GM21619 (cell line): ENCODE measurements around the gene NR1I2.

Experiments
- ATAC-seq: cut with Tn5 transposase; IDR thresholded peaks from one replicate; pipeline ENCODE4 v1.9.1; 2021; ENCODE audit not compliant: unreplicated experiment

NR1I2 gene

DNA sequence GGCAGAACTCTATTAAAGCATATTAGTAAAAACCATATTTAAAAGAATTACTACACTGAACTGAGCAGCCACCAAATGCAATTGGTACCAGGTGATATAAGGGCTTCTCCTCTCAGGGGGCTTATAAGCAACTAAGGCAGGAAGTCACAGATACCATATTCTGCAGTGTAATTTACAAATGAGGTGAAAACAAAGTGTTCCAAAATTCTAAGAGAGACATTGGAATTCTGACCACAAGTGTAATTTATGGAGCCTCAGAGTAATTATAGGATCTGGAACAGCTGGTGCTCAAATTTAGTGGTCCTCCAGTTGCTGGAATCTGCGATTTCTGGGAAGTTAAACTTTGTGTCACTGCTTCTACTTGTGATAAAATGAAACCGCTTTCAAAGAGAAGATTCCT, 3.1 kb upstream of the NR1I2 start:
- ATAC-seq, result no peak

DNA sequence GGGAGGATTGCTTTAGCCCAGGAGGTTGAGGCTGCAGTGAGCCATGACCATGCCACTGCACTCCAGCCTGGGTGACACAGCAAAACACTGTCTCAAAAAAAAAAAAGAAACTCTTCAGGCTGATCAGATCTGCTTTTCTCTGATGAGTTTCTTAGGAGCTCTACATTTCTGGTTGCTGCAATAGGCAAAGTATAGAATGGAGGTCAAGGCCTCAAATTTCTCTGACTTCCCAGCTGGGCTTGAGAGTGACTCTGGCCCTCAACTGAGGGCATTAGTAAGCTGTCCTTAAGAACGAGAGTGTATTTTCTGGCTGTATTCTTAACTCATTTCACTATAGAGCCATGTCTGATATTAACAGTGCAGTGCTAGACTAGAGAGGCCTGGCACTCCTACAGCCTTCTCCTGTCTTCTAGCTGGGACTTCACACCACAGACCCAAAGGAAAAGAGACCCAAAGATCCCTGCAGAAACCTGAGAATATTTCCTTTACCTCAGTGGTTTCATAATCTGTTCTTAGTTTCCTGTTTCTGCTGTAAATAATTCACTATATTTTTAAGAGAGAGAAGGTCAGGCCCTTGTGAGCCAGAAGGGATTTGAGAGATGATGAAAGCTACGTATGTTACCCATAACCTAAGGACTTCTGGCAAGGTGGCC, 2.0 kb upstream of the NR1I2 start:
- peak; percentile 90 for ATAC-seq

GRCh38 chr3:119782460-119782859, 559 bp downstream of the NR1I2 start:
- ATAC-seq, result no peak

- no peak for ATAC-seq
These were observed 1.4 kb downstream of the NR1I2 start for GRCh38 chr3:119783255-119783654.

DNA sequence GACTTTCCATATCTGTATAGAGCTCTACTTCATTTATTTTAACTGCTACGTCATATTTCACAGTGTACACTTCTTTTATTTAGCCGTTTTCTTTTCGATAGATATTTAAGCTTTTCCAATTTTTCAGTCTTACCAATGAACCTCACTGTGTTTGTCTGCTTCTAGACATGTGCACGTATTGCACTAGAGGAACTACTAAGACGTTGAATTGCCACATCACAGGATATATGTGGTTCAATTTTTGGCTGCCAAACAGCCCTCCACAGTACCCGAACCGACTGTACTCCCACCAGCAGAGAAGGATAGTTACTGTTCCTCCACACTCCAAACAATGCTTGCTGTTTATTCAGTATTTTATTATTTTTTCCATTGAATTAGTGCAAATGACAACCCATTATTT, 2.0 kb downstream of the NR1I2 start:
- no peak for ATAC-seq

DNA sequence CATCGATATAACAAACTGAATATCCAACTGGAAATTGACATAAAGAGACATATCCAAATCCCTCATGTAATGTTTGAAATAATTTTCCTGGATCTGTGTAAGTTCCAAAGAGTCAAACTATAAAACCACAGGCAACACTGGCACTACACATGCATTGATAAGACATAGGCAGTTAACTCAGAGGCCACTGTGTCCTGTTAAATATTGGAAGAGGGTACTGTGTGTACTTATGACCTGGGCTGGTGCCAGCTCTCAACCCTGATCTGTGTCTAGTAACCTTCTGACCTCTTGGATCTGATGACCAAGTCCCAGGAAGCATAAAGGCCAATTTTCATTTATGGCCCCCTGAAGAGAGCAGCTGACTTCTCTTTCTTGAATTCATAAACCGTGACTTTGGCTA, 4.5 kb downstream of the NR1I2 start:
- ATAC-seq, result no peak

- ATAC-seq, result no peak
These were observed 8.5 kb downstream of the NR1I2 start for GRCh38 chr3:119790369-119790768.

- no peak for ATAC-seq
These were observed 10.4 kb downstream of the NR1I2 start for GRCh38 chr3:119792270-119792669.

GRCh38 chr3:119794401-119794800, 12.5 kb downstream of the NR1I2 start:
- ATAC-seq, result no peak

DNA sequence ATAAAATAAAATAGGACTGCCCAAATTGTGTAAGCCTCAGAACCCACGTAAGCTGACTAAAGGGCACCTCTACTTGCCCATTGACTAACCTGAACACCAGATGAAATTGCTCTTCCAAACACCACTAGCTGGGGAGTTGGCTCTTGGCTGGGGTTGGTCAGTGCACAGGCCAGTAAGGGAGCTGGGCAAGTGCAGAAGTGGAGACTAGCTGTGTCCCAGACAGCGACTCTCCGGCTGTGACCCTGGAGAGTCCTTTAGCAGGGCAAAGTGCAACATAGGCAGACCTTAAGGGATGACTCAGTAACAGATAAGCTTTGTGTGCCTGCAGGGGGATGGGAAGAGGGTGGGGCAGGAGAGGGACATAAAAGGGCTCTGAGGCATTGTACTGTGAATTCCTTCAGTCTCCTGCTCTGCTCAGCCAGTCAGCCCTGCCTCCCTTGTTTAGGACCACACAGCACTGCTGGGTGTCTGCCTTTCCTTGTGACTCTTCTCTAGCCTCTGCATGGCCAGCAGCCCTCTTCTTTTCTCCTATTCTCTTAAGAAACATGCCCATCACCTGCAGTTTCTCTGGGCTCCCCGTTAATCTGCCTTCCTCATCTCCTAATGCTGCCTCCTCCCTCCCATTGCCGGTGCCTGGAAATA, 13.2 kb downstream of the NR1I2 start:
- ATAC-seq, result no peak

DNA sequence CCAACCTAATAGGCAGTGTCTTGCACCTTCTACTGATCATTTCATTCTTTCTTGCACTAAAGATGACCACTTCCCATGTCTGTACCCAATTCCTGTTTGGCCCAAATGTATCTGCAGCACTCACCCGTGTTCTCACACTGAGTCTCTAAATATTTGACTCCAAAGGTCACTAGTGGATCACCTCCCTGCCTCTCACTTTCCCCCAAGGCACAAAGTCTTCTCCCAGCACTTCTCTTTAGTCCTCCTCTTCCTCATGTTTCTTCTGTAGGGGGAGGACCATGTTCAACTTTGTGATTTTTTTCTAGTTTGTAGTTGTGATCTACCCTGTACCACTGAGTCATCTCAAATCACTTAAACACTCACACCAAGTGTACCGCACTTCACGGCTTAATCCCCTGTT, 13.9 kb downstream of the NR1I2 start:
- ATAC-seq, result no peak

GRCh38 chr3:119796368-119796767, 14.5 kb downstream of the NR1I2 start:
- no peak for ATAC-seq

DNA sequence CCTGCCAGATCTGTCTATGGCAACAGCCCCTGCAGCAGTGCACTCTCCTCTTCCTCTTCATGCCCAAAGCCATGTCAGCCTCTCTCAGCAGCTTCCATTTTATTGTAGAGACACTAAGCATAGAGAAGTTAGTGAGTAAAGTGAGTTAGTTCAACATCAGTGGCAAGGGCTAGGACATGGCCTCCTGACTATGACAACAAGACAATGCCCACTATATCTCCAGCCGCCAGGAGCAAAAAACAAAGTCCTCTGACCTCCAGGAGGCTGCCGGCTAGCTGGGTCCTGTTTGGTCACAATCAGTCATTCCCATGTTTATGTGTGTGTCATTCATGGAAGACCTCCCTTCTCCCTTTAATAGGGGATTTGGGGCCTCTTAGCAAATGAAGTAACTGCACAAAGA, 14.9 kb downstream of the NR1I2 start:
- no peak for ATAC-seq

GRCh38 chr3:119800844-119801243, 18.9 kb downstream of the NR1I2 start:
- no peak for ATAC-seq

GRCh38 chr3:119808244-119808643, 26.3 kb downstream of the NR1I2 start:
- no peak for ATAC-seq

DNA sequence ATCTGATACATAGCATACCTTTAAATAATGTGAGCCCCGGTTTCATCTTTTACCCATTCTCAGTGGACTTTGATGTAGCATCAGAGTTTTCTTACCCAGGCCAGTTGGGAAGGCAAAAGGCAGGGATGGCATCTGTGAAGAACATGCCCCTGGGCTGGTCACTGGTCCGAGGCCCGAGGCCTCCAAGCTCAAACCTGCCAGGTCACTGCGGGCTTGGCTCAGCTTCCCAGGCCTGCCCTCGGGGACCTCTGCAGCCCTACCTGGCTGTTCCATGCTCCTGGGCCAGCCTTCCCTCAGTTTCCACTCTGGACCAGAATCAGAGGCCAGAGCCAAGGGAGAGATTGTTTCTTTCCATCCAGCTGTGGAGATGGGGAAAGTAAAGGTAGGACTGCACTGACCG, 26.9 kb downstream of the NR1I2 start:
- ATAC-seq, result no peak

- peak; percentile 35 for ATAC-seq
These were observed 27.5 kb downstream of the NR1I2 start for GRCh38 chr3:119809249-119810017.

DNA sequence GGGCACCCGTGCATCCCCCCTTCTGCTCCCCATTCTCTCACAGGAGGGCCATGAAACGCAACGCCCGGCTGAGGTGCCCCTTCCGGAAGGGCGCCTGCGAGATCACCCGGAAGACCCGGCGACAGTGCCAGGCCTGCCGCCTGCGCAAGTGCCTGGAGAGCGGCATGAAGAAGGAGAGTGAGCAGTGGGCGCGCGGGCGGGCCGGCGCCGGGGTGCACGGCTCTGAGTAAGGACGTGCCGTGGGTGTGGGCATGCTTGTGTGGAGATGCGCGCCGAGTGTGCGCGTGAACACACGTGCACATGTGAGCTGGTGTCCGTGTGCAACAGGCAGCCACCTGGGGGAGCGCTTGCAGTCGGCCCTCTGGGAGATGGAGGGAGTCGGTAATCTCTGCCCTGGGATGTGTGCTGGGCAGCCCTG, 28.1 kb downstream of the NR1I2 start:
- peak; percentile 85 for ATAC-seq

DNA sequence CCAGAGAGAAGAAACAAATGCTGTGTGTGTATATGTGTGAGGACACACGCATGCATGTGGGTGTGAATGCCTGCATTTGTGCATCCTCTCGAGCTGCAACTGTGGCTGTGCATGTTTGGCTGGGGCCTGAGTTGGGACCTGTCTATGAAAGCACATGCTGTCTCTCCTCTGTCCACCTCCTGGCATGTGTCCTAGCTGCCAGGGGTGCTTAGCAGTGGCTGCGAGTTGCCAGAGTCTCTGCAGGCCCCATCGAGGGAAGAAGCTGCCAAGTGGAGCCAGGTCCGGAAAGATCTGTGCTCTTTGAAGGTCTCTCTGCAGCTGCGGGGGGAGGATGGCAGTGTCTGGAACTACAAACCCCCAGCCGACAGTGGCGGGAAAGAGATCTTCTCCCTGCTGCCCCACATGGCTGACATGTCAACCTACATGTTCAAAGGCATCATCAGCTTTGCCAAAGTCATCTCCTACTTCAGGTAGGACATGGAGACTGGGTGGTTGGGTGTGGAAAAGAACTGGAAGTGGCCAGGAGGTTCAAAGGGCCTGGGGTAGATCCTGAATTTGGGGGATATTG, 30.7 kb downstream of the NR1I2 start:
- ATAC-seq, result no peak

- ATAC-seq, result no peak
These were observed 33.8 kb downstream of the NR1I2 start for GRCh38 chr3:119815716-119816115.

DNA sequence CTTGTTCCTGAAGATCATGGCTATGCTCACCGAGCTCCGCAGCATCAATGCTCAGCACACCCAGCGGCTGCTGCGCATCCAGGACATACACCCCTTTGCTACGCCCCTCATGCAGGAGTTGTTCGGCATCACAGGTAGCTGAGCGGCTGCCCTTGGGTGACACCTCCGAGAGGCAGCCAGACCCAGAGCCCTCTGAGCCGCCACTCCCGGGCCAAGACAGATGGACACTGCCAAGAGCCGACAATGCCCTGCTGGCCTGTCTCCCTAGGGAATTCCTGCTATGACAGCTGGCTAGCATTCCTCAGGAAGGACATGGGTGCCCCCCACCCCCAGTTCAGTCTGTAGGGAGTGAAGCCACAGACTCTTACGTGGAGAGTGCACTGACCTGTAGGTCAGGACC, 35.2 kb downstream of the NR1I2 start:
- no peak for ATAC-seq
